Small intestine (tissue), 7 donors: ENCODE data around the gene ASTN1. TPM values are rescaled to one million over a fixed set of nuclear protein-coding genes. Genes with fewer than 3 reads are reported as not detected.

Experiments
- DNase-seq, 2 donors: peaks; one replicate each; pipeline versions ENCODE4 v3.0.0 to v3.0.0-alpha.2; 2013
- FAIRE-seq: peaks from 2 replicates; lab custom pipeline; 2012; peaks lifted over from hg19 to GRCh38; lab: Jason Lieb, UNC
- H3K27ac ChIP-seq, 3 donors: one replicate each; pipeline ENCODE4 v1.5.1; 2013; ENCODE audit warnings: low read length in 2 of 3, mild to moderate bottlenecking in 2 of 3, control low read depth in 1 of 3, inconsistent platforms in 1 of 3, low read depth in 1 of 3, moderate library complexity in 1 of 3
- H3K27me3 ChIP-seq, 3 donors: one replicate each; pipeline ENCODE4 v1.6.1; 2013; ENCODE audit warnings: low read length in 3 of 3, inconsistent platforms in 1 of 3; ENCODE audit not compliant: control insufficient read depth in 3 of 3, insufficient read depth in 3 of 3
- H3K36me3 ChIP-seq, 3 donors: one replicate each; pipeline ENCODE4 v1.6.1; 2013; ENCODE audit warnings: low read length in 3 of 3, inconsistent platforms in 1 of 3, low read depth in 1 of 3, mild to moderate bottlenecking in 1 of 3, moderate library complexity in 1 of 3; ENCODE audit not compliant: control insufficient read depth in 3 of 3, insufficient read depth in 2 of 3
- H3K4me1 ChIP-seq, 3 donors: one replicate each; pipeline ENCODE4 v1.6.1; 2013; ENCODE audit warnings: low read length in 2 of 3, inconsistent platforms in 1 of 3, low read depth in 1 of 3, mild to moderate bottlenecking in 1 of 3, moderate library complexity in 1 of 3; ENCODE audit not compliant: control insufficient read depth in 3 of 3, insufficient read depth in 2 of 3
- H3K4me3 ChIP-seq, 3 donors: one replicate each; pipeline ENCODE4 v1.5.1; 2013; ENCODE audit warnings: low read length in 3 of 3, control low read depth in 1 of 3, inconsistent platforms in 1 of 3, low read depth in 1 of 3, mild to moderate bottlenecking in 1 of 3, moderate library complexity in 1 of 3
- H3K9me3 ChIP-seq, 2 donors: one replicate each; pipeline ENCODE4 v1.6.1; 2013; ENCODE audit warnings: low read depth in 1 of 2, low read length in 1 of 2; ENCODE audit not compliant: control insufficient read depth in 2 of 2, insufficient read depth in 1 of 2
- WGBS, 3 donors: extraction: QIAGEN DNeasy Blood & Tissue Kit; methylation state at CpG; one replicate each; pipeline ENCODE4 v1.1.7; 2013; 5-methylcytosine and 5-hydroxymethylcytosine counted together
- polyA plus RNA-seq, 4 donors: library from polyadenylated mRNA; stranded (reverse) in 3 of 4; unstranded in 1 of 4; fragments of 200-250 nt in 3 of 4; fragments of 120-200 nt in 1 of 4; gene quantifications; one replicate each; pipeline versions ENCODE4 v1.2.1 to v1.2.3, GENCODE V29; 2013
- donor health status: healthy with polysubstance abuse.
- donor health status: control.
- donor health status: control.
- donor health status: Bipolar disorder and iron deficiency.
- donor health status: healthy.

ASTN1 gene
- polyA plus RNA-seq, 4 donors, result 0.15 to 0.90 TPM; not detected in 2

- no peak overlapping the region for H3K27ac ChIP-seq
- no peaks in the 10 kb centered on the region for H3K36me3 ChIP-seq
- DNase-seq (no peak), FAIRE-seq (no peak)
- H3K27me3 ChIP-seq, result no peaks in the 10 kb centered on the region
- 64 to 70% (median 65%) methylated on average over 4 of the region's 4 CpGs for WGBS, 3 donors
- peaks cover 0 to 1% of the 10 kb centered on the region in 2 donors for H3K9me3 ChIP-seq
- H3K4me1 ChIP-seq, result no peaks in the 10 kb centered on the region
- H3K4me3 ChIP-seq, result no peak overlapping the region
Measured at GRCh38 chr1:177116941-177117340, 47.6 kb downstream of the ASTN1 start.

GRCh38 chr1:177106614-177107365, 57.7 kb downstream of the ASTN1 start:
- Histone ChIP-seq H3K9me3 (no peaks in the 10 kb centered on the region), H3K27ac (no peak overlapping the region), H3K27me3 (no peaks in the 10 kb centered on the region), H3K4me1 (no peaks in the 10 kb centered on the region), H3K36me3 (no peaks in the 10 kb centered on the region), H3K4me3 (no peak overlapping the region)
- FAIRE-seq (no peak), DNase-seq (no peak)
- 61 to 73% (median 71%) methylated on average over 4 of the region's 4 CpGs for WGBS, 3 donors

- Histone ChIP-seq H3K4me1 (no peaks in the 10 kb centered on the region), H3K27ac (no peak overlapping the region), H3K27me3 (no peaks in the 10 kb centered on the region), H3K9me3 (no peaks in the 10 kb centered on the region), H3K4me3 (no peak overlapping the region), H3K36me3 (no peaks in the 10 kb centered on the region)
- FAIRE-seq (no peak), DNase-seq (no peak)
- WGBS, 3 donors, result 89 to 93% (median 90%) methylated on average over 1 of the region's 1 CpG
Measured at GRCh38 chr1:177106196-177106595, 58.3 kb downstream of the ASTN1 start.

GRCh38 chr1:177103005-177103852, 61.3 kb downstream of the ASTN1 start:
- Histone ChIP-seq H3K27me3 (no peaks in the 10 kb centered on the region), H3K27ac (no peak overlapping the region), H3K36me3 (no peaks in the 10 kb centered on the region), H3K4me3 (no peak overlapping the region), H3K4me1 (no peaks in the 10 kb centered on the region), H3K9me3 (no peaks in the 10 kb centered on the region)
- no peak for DNase-seq
- 39 to 64% (median 42%) methylated on average over 2 of the region's 2 CpGs for WGBS, 3 donors
- no peak for FAIRE-seq

GRCh38 chr1:177092001-177092400, 72.5 kb downstream of the ASTN1 start:
- H3K4me3 ChIP-seq, result no peak overlapping the region
- DNase-seq, result no peak
- no peaks in the 10 kb centered on the region for H3K36me3 ChIP-seq
- H3K27ac ChIP-seq, result no peak overlapping the region
- no peaks in the 10 kb centered on the region for H3K9me3 ChIP-seq
- no peak for FAIRE-seq
- H3K4me1 ChIP-seq, result no peaks in the 10 kb centered on the region
- peaks cover 0 to 3% (median 0%) of the 10 kb centered on the region in 3 donors for H3K27me3 ChIP-seq

GRCh38 chr1:177091040-177091439, 73.5 kb downstream of the ASTN1 start:
- H3K4me3 ChIP-seq, result no peak overlapping the region
- H3K36me3 ChIP-seq, result no peaks in the 10 kb centered on the region
- no peaks in the 10 kb centered on the region for H3K9me3 ChIP-seq
- no peak for DNase-seq
- H3K4me1 ChIP-seq, result no peaks in the 10 kb centered on the region
- WGBS, 3 donors, result 55 to 70% (median 64%) methylated on average over 1 of the region's 1 CpG
- peaks cover 0 to 3% (median 0%) of the 10 kb centered on the region in 3 donors for H3K27me3 ChIP-seq
- no peak for FAIRE-seq
- H3K27ac ChIP-seq, result no peak overlapping the region

- Histone ChIP-seq H3K36me3 (no peaks in the 10 kb centered on the region), H3K9me3 (no peaks in the 10 kb centered on the region), H3K4me1 (no peaks in the 10 kb centered on the region), H3K27ac (no peak overlapping the region), H3K4me3 (no peak overlapping the region), H3K27me3 (peaks cover 0 to 3% (median 0%) of the 10 kb centered on the region in 3 donors)
- FAIRE-seq (no peak), DNase-seq (no peak)
- 48 to 52% (median 50%) methylated on average over 5 of the region's 5 CpGs for WGBS, 3 donors
Measured at GRCh38 chr1:177088966-177089365, 75.5 kb downstream of the ASTN1 start.

- no peaks in the 10 kb centered on the region for H3K4me1 ChIP-seq
- FAIRE-seq (no peak), DNase-seq (no peak)
- peaks cover 0 to 3% (median 0%) of the 10 kb centered on the region in 3 donors for H3K27me3 ChIP-seq
- H3K4me3 ChIP-seq, result no peak overlapping the region
- 83 to 89% (median 88%) methylated on average over 5 of the region's 5 CpGs for WGBS, 3 donors
- H3K36me3 ChIP-seq, result no peaks in the 10 kb centered on the region
- no peaks in the 10 kb centered on the region for H3K9me3 ChIP-seq
- H3K27ac ChIP-seq, result no peak overlapping the region
Measured at GRCh38 chr1:177082855-177083693, 81.4 kb downstream of the ASTN1 start.
